ENCODE measurements around the gene ABLIM2. TPM values are rescaled to one million over a fixed set of nuclear protein-coding genes. Genes with fewer than 3 reads are reported as not detected.

The ABLIM2 gene
- polyA plus RNA-seq, 2 donors, result 12.4 to 14.4 TPM

- H3K9me3 ChIP-seq (ENCODE audit: control insufficient read depth in 2 of 2, insufficient read depth in 1 of 2, low read depth in 1 of 2, low read length in 1 of 2), result no peaks in the 10 kb centered on the region
- H3K27ac ChIP-seq (ENCODE audit: low read depth in 2 of 2, low read length in 1 of 2), result no peak overlapping the region
- peaks cover 0 to 17% of the 10 kb centered on the region in 2 donors for H3K36me3 ChIP-seq (ENCODE audit: control insufficient read depth in 2 of 2, insufficient read depth in 2 of 2, low read length in 1 of 2)
- H3K27me3 ChIP-seq (ENCODE audit: control insufficient read depth in 1 of 2, insufficient read depth in 2 of 2, low read length in 2 of 2), result no peaks in the 10 kb centered on the region
- WGBS, 2 donors, result 40 to 60% methylated on average over 7 of the region's 7 CpGs
- H3K4me3 ChIP-seq (ENCODE audit: low read depth in 1 of 2, low read length in 2 of 2), result no peak overlapping the region
- peaks cover 0 to under 1% of the 10 kb centered on the region in 2 donors for H3K4me1 ChIP-seq (ENCODE audit: control insufficient read depth in 2 of 2, insufficient read depth in 2 of 2, low read length in 1 of 2)
Observed at GRCh38 chr4:8076023-8076422, 82.6 kb downstream of the ABLIM2 start.

DNA sequence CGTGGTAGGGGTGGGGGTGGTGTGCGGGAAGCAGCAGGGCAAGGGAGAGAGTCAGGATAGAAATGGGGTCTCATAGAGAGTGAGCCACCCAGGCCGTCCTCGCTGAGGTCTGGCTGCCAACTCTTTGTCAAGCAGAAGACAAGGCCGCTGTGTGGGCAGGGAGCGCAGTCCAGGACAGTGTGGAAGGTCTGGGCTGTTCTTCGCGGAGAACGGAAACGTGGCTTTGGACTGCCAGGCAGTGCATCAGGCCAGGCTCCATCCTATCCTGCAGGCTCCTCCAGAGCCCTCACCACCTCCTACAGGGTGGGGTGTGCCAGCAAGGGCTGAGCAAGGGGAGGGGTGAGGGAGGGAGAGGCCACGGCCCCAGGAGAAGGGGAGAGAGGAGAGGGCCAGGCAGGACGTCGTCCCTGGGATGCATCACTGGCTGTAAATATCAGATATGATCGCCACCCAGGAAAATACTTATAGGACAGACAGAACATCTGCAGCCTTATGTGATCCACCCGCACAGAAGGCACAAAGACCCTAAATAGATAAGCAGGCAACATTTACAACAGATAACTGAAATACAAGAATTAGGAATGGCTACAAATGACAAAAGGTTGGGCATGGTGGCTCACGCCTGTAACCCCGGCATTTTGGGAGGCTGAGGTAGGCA is 85.3 kb downstream of the ABLIM2 start:
- no peaks in the 10 kb centered on the region for H3K27me3 ChIP-seq (ENCODE audit: control insufficient read depth in 1 of 2, insufficient read depth in 2 of 2, low read length in 2 of 2)
- peaks cover 0 to 3% of the 10 kb centered on the region in 2 donors for H3K4me1 ChIP-seq (ENCODE audit: control insufficient read depth in 2 of 2, insufficient read depth in 2 of 2, low read length in 1 of 2)
- no peak overlapping the region for H3K4me3 ChIP-seq (ENCODE audit: low read depth in 1 of 2, low read length in 2 of 2)
- 81 to 82% methylated on average over 17 of the region's 17 CpGs for WGBS, 2 donors
- H3K27ac ChIP-seq (ENCODE audit: low read depth in 2 of 2, low read length in 1 of 2), result no peak overlapping the region
- H3K36me3 ChIP-seq (ENCODE audit: control insufficient read depth in 2 of 2, insufficient read depth in 2 of 2, low read length in 1 of 2), result peaks cover 0 to 11% of the 10 kb centered on the region in 2 donors
- H3K9me3 ChIP-seq (ENCODE audit: control insufficient read depth in 2 of 2, insufficient read depth in 1 of 2, low read depth in 1 of 2, low read length in 1 of 2), result no peaks in the 10 kb centered on the region

DNA sequence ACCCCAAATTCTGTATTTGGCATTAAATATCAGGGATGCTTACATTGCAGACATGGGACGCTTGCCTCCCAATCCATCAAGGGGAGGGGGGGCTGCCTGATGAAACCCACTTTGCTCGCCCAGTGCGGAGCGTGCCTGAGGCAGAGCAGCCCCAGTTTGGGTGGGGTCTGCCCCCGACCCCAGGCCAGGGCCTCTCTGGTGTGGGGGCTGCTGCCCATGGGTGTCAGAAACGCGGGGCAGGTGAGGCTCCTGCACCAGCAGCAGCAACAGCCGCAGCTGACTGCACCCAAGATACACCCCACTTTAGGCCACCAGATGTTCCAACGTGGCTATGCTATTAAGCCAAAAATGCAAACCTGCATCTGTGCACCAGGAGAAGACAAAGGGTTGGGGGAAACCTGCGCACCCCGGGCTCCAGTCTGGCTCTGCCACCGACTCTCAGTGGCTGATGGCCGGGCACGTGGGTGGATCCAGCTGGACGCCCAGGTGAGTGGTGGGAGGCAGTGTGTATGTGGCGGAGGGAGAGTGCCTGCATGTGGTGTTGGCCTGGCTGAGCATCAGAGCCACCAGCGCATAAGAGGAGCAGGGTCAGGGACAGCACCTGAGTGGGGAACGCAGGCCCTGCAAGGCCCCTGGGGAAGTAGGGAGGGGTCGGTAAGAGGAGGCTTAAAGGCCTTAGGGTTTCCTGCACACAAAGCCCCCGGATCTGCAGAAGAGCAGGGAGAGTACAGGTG is 86.2 kb downstream of the ABLIM2 start:
- peaks cover 0 to 3% of the 10 kb centered on the region in 2 donors for H3K4me1 ChIP-seq (ENCODE audit: control insufficient read depth in 2 of 2, insufficient read depth in 2 of 2, low read length in 1 of 2)
- WGBS, 2 donors, result 75 to 80% methylated on average over 20 of the region's 20 CpGs
- H3K36me3 ChIP-seq (ENCODE audit: control insufficient read depth in 2 of 2, insufficient read depth in 2 of 2, low read length in 1 of 2), result peaks cover 0 to 11% of the 10 kb centered on the region in 2 donors
- no peaks in the 10 kb centered on the region for H3K27me3 ChIP-seq (ENCODE audit: control insufficient read depth in 1 of 2, insufficient read depth in 2 of 2, low read length in 2 of 2)
- no peak overlapping the region for H3K27ac ChIP-seq (ENCODE audit: low read depth in 2 of 2, low read length in 1 of 2)
- H3K9me3 ChIP-seq (ENCODE audit: control insufficient read depth in 2 of 2, insufficient read depth in 1 of 2, low read depth in 1 of 2, low read length in 1 of 2), result no peaks in the 10 kb centered on the region
- no peak overlapping the region for H3K4me3 ChIP-seq (ENCODE audit: low read depth in 1 of 2, low read length in 2 of 2)

- Histone ChIP-seq H3K27ac (ENCODE audit: low read depth in 2 of 2, low read length in 1 of 2) (no peak overlapping the region), H3K4me3 (ENCODE audit: low read depth in 1 of 2, low read length in 2 of 2) (no peak overlapping the region), H3K9me3 (ENCODE audit: control insufficient read depth in 2 of 2, insufficient read depth in 1 of 2, low read depth in 1 of 2, low read length in 1 of 2) (no peaks in the 10 kb centered on the region), H3K4me1 (ENCODE audit: control insufficient read depth in 2 of 2, insufficient read depth in 2 of 2, low read length in 1 of 2) (peaks cover 0 to 3% of the 10 kb centered on the region in 2 donors), H3K36me3 (ENCODE audit: control insufficient read depth in 2 of 2, insufficient read depth in 2 of 2, low read length in 1 of 2) (peaks cover 0 to 11% of the 10 kb centered on the region in 2 donors), H3K27me3 (ENCODE audit: control insufficient read depth in 1 of 2, insufficient read depth in 2 of 2, low read length in 2 of 2) (no peaks in the 10 kb centered on the region)
- WGBS, 2 donors, result 27 to 41% methylated on average over 23 of the region's 23 CpGs
Observed at GRCh38 chr4:8071766-8072165, 86.8 kb downstream of the ABLIM2 start.

- 42 to 49% methylated on average over 30 of the region's 30 CpGs for WGBS, 2 donors
Observed at GRCh38 chr4:8070736-8071718, 87.6 kb downstream of the ABLIM2 start.

GRCh38 chr4:8069102-8069752 is 89.4 kb downstream of the ABLIM2 start:
- Histone ChIP-seq H3K4me3 (ENCODE audit: low read depth in 1 of 2, low read length in 2 of 2) (no peak overlapping the region), H3K27me3 (ENCODE audit: control insufficient read depth in 1 of 2, insufficient read depth in 2 of 2, low read length in 2 of 2) (no peaks in the 10 kb centered on the region), H3K9me3 (ENCODE audit: control insufficient read depth in 2 of 2, insufficient read depth in 1 of 2, low read depth in 1 of 2, low read length in 1 of 2) (peaks cover 4 to 6% of the 10 kb centered on the region in 2 donors), H3K4me1 (ENCODE audit: control insufficient read depth in 2 of 2, insufficient read depth in 2 of 2, low read length in 1 of 2) (peaks cover 0 to 3% of the 10 kb centered on the region in 2 donors), H3K36me3 (ENCODE audit: control insufficient read depth in 2 of 2, insufficient read depth in 2 of 2, low read length in 1 of 2) (peaks cover 0 to 11% of the 10 kb centered on the region in 2 donors), H3K27ac (ENCODE audit: low read depth in 2 of 2, low read length in 1 of 2) (no peak overlapping the region)
- 89 to 90% methylated on average over 27 of the region's 27 CpGs for WGBS, 2 donors

More at GRCh38 chr4:8070736-8071718, 87.6 kb downstream of the ABLIM2 start:
- Histone ChIP-seq H3K36me3 (ENCODE audit: control insufficient read depth in 2 of 2, insufficient read depth in 2 of 2, low read length in 1 of 2) (peaks cover 0 to 11% of the 10 kb centered on the region in 2 donors), H3K27me3 (ENCODE audit: control insufficient read depth in 1 of 2, insufficient read depth in 2 of 2, low read length in 2 of 2) (no peaks in the 10 kb centered on the region), H3K4me1 (ENCODE audit: control insufficient read depth in 2 of 2, insufficient read depth in 2 of 2, low read length in 1 of 2) (peaks cover 0 to 3% of the 10 kb centered on the region in 2 donors), H3K27ac (ENCODE audit: low read depth in 2 of 2, low read length in 1 of 2) (no peak overlapping the region), H3K4me3 (ENCODE audit: low read depth in 1 of 2, low read length in 2 of 2) (no peak overlapping the region), H3K9me3 (ENCODE audit: control insufficient read depth in 2 of 2, insufficient read depth in 1 of 2, low read depth in 1 of 2, low read length in 1 of 2) (no peaks in the 10 kb centered on the region)

GRCh38 chr4:8067945-8068896 is 90.4 kb downstream of the ABLIM2 start:
- Histone ChIP-seq H3K4me1 (ENCODE audit: control insufficient read depth in 2 of 2, insufficient read depth in 2 of 2, low read length in 1 of 2) (peaks cover 0 to 3% of the 10 kb centered on the region in 2 donors), H3K36me3 (ENCODE audit: control insufficient read depth in 2 of 2, insufficient read depth in 2 of 2, low read length in 1 of 2) (peaks cover 0 to 11% of the 10 kb centered on the region in 2 donors), H3K27ac (ENCODE audit: low read depth in 2 of 2, low read length in 1 of 2) (no peak overlapping the region), H3K27me3 (ENCODE audit: control insufficient read depth in 1 of 2, insufficient read depth in 2 of 2, low read length in 2 of 2) (no peaks in the 10 kb centered on the region), H3K4me3 (ENCODE audit: low read depth in 1 of 2, low read length in 2 of 2) (no peak overlapping the region), H3K9me3 (ENCODE audit: control insufficient read depth in 2 of 2, insufficient read depth in 1 of 2, low read depth in 1 of 2, low read length in 1 of 2) (peaks cover 5 to 15% of the 10 kb centered on the region in 2 donors)
- WGBS, 2 donors, result 80 to 81% methylated on average over 28 of the region's 28 CpGs

GRCh38 chr4:8067274-8067936 is 91.2 kb downstream of the ABLIM2 start:
- H3K27ac ChIP-seq (ENCODE audit: low read depth in 2 of 2, low read length in 1 of 2), result no peak overlapping the region
- H3K27me3 ChIP-seq (ENCODE audit: control insufficient read depth in 1 of 2, insufficient read depth in 2 of 2, low read length in 2 of 2), result no peaks in the 10 kb centered on the region
- H3K4me3 ChIP-seq (ENCODE audit: low read depth in 1 of 2, low read length in 2 of 2), result no peak overlapping the region
- 92 to 93% methylated on average over 20 of the region's 20 CpGs for WGBS, 2 donors
- peaks cover 0 to 3% of the 10 kb centered on the region in 2 donors for H3K4me1 ChIP-seq (ENCODE audit: control insufficient read depth in 2 of 2, insufficient read depth in 2 of 2, low read length in 1 of 2)
- H3K9me3 ChIP-seq (ENCODE audit: control insufficient read depth in 2 of 2, insufficient read depth in 1 of 2, low read depth in 1 of 2, low read length in 1 of 2), result peaks cover 5 to 17% of the 10 kb centered on the region in 2 donors
- H3K36me3 ChIP-seq (ENCODE audit: control insufficient read depth in 2 of 2, insufficient read depth in 2 of 2, low read length in 1 of 2), result peaks cover 0 to 2% of the 10 kb centered on the region in 2 donors

Measured in esophagus (tissue), 2 donors.